GM19463 (cell line): ENCODE results near the gene CNNM2.
"Not testable (repeated sequence)": the region's sequence is repeated elsewhere in the genome, so short reads cannot be mapped to it uniquely, and the experiment has no call there.

Experiments used
- ATAC-seq: cut with Tn5 transposase; IDR thresholded peaks from one replicate; pipeline ENCODE4 v1.9.1; 2021; ENCODE audit warnings: mild to moderate bottlenecking, moderate library complexity; ENCODE audit not compliant: unreplicated experiment

CNNM2 gene

GRCh38 chr10:102923601-102924000 is 5.5 kb downstream of the CNNM2 start:
- no peak for ATAC-seq

DNA sequence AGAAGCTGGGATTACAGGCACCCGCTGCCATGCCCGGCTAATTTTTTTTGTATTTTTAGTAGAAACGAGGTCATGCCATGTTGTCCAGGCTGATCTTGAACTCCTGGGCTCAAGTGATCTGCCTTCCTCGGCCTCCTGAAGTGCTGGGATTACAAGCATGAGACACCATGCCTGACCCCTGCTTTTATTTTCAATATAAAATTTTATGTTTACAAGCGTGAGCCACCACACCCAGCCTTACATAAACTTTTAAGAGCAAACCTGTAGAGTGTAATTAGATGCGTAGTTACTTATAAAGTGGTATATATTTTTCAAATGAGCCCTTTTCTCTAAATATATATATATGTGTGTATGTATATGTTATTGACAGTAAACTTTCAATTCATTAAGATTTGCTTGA is 8.7 kb downstream of the CNNM2 start:
- ATAC-seq = no peak

GRCh38 chr10:102927311-102928010 is 9.4 kb downstream of the CNNM2 start:
- ATAC-seq = no peak

DNA sequence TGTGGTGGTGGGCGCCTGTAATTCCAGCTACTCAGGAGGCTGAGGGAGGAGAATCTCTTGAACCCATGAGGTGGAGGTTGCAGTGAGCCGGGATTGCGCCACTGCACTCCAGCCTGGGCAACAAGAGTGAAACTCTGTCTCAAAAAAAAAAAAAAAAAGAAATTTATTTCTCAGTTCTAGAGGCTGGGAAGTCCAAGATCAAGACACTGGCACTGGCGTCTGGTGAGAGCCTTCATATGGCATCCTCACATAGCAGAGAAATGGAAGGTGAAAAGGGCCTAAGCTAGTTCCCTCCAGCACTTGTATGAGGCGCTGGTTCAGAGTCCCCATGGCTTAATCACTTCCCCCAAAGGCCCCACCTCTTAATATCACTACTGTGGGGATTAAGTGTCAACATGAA is 10.3 kb downstream of the CNNM2 start:
- ATAC-seq = not testable (repeated sequence)

GRCh38 chr10:102930720-102931119 is 12.6 kb downstream of the CNNM2 start:
- no peak for ATAC-seq

DNA sequence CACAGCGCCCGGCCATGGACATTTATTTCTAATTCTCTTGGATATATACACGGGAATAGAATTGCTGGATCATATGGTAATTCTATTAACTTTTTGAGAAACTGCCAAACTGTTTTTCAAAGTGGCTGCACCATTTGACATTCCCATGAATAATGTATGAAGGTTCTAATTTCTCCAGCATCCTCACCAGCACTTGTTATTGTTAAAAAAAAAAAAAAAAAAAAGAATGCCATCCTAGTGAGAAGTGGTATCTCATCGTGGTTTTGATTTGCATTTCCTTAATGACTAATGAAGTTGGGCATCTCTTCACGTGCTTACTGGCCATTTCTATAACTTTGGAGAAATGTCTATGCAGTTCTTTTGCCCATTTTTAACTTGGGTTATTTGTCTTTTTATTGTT is 13.5 kb downstream of the CNNM2 start:
- no peak for ATAC-seq

DNA sequence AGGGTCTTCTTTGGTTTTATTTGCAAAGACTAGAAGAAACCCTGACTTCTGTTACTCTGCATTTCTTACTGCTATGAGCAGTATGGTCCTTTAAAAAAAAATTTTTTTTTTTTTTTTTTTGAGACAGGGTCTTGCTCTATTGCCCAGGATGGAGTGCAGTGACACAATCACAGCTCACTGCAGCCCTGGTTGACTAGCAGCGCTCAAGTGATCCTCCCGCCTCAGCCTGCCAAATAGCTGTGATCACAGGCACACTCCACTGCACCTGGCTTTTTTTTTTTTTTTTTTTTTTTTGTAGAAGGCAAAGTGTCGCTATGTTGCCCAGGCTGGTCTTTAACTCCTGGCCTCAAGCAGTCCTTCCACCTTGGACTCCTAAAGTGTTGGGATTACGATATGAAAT is 17.4 kb downstream of the CNNM2 start:
- ATAC-seq = no peak

GRCh38 chr10:102935939-102936605 is 18.0 kb downstream of the CNNM2 start:
- no peak for ATAC-seq

- ATAC-seq = no peak
Measured at GRCh38 chr10:102941401-102941800, 23.3 kb downstream of the CNNM2 start.

DNA sequence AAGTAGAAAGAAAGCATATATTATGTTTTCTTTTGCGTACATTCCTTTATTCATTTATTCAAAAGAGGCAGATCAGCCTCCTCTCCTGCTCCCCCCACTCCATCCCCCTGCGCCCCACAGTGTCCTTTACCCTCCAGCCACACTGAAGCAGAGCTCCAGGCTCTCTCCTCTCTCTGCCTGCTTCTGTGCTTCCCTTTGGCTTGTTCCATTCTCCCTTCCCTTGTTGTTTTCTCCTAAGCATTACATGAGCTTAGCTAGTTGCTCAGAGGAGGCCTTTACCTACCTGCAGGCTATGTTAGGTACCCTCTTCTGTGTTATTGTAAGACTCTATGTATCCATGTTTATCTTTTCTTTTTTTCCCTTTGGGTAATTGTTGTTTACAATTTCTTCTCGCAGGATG is 27.4 kb downstream of the CNNM2 start:
- ATAC-seq = no peak

DNA sequence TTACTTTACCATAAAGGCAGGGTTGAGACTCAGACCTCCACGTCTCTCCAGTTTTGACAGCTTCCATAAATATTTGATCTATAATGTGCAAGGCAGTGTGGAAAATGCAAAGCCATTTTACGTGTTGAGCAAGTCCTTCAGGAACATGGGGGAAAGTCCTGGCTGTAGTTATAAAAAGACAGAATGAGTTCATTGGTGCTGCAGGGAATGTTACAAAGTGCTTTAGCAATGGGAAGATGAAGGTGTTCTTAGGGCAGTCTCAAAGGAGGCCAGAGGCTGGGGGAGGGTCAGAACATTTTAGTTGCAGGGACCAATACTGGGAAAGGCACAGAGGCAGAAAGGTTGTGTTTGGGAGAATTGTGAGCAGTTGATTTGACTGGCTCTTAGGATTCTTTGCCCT is 27.9 kb downstream of the CNNM2 start:
- no peak for ATAC-seq

GRCh38 chr10:102946992-102947391 is 28.9 kb downstream of the CNNM2 start:
- ATAC-seq = no peak

GRCh38 chr10:102948176-102948575 is 30.1 kb downstream of the CNNM2 start:
- ATAC-seq = no peak

GRCh38 chr10:102948786-102949185 is 30.7 kb downstream of the CNNM2 start:
- ATAC-seq = no peak

GRCh38 chr10:102949916-102950315 is 31.8 kb downstream of the CNNM2 start:
- no peak for ATAC-seq

- no peak for ATAC-seq
Measured at GRCh38 chr10:102951316-102951715, 33.2 kb downstream of the CNNM2 start.

GRCh38 chr10:102959360-102959759 is 41.3 kb downstream of the CNNM2 start:
- ATAC-seq = no peak

DNA sequence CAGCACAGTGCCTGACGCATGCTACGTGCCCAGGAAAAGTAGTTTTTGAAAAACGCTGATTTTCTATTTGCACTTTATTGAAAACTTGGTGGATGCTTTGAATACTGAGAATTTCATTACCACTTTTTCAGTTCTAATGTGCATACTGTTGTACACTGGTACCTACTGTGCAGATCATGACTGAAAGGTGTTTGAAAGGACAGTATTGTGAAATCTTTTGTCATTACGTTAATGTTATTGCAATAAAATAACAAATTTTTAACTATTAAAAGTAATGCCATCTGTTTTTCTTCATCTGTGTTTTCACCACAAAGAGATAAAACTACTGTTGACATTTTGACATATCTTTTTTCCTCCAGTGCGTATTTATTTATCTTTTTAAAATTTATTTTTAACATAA is 42.1 kb downstream of the CNNM2 start:
- ATAC-seq = no peak

GRCh38 chr10:102962267-102962666 is 44.2 kb downstream of the CNNM2 start:
- no peak for ATAC-seq

- ATAC-seq = no peak
Measured at GRCh38 chr10:102962951-102963755, 45.1 kb downstream of the CNNM2 start.

GRCh38 chr10:102963756-102964025 is 45.6 kb downstream of the CNNM2 start:
- no peak for ATAC-seq

- not testable (repeated sequence) for ATAC-seq
Measured at GRCh38 chr10:102964064-102964463, 46.0 kb downstream of the CNNM2 start.
